Measurements from ENCODE around the gene B3GALT4.

GRCh38 chr6:33298773-33299236 lies 21.9 kb downstream of the B3GALT4 start, which contains the start of gene RGL2:
- TF ChIP-seq POLR2A (IDR thresholded peaks at IDR 0.05) (peak in 2 of 4 donors; percentile 16 to 40), POLR2AphosphoS5 (IDR thresholded peaks at IDR 0.05) (no peak)
